SK-N-SH treated with all-trans-retinoic acid at 6 μM for 48 hours (cell line): ENCODE data around the gene MREG.

Source experiments
- ATAC-seq: fragments of 200-7000 bp; cut with Tn5 transposase; 3 replicates; pipeline ENCODE4 v1.9.1; 2020; ENCODE audit warnings: mild to moderate bottlenecking, moderate library complexity
- ARNTL ChIP-seq: fragments of 450-650 bp; formaldehyde crosslinking; IDR thresholded peaks from 2 replicates; pipeline ENCODE4 v1.5.0; 2020; ENCODE audit warnings: low read depth, mild to moderate bottlenecking, moderate library complexity, borderline replicate concordance
- BACH2 ChIP-seq: fragments of 250-450 bp; sonication (Bioruptor Pico); IDR thresholded peaks from 2 replicates; pipeline ENCODE4 v1.9.0; 2021; ENCODE audit warnings: mild to moderate bottlenecking, borderline replicate concordance
- CREB5 ChIP-seq: fragments of 250-450 bp; sonication (Bioruptor Pico); IDR thresholded peaks from 2 replicates; pipeline ENCODE4 v1.5.1; 2020; ENCODE audit warnings: low read depth, mild to moderate bottlenecking, moderate library complexity
- CSDC2 ChIP-seq: fragments of 250-450 bp; sonication (Bioruptor Pico); IDR thresholded peaks from 2 replicates; pipeline ENCODE4 v1.5.0; 2020; ENCODE audit warnings: mild to moderate bottlenecking, moderate library complexity
- CSRNP3 ChIP-seq: fragments of 250-450 bp; sonication (Bioruptor Pico); IDR thresholded peaks from 2 replicates; pipeline ENCODE4 v1.5.1; 2021; ENCODE audit warnings: mild to moderate bottlenecking, moderate library complexity
- ESRRG ChIP-seq: fragments of 250-450 bp; sonication (Bioruptor Pico); IDR thresholded peaks from 2 replicates; pipeline ENCODE4 v1.6.1; 2021; ENCODE audit warnings: mild to moderate bottlenecking
- GLIS3 ChIP-seq: fragments of 250-450 bp; sonication (Bioruptor Pico); IDR thresholded peaks from 2 replicates; pipeline ENCODE4 v1.5.0; 2020; ENCODE audit warnings: mild to moderate bottlenecking, moderate library complexity
- ISL1 ChIP-seq: fragments of 250-450 bp; sonication (Bioruptor Pico); IDR thresholded peaks from 2 replicates; pipeline ENCODE4 v2.1.2; 2022; ENCODE audit warnings: mild to moderate bottlenecking, moderate library complexity
- OSR1 ChIP-seq: fragments of 250-450 bp; sonication (Bioruptor Pico); IDR thresholded peaks from 2 replicates; pipeline ENCODE4 v1.8.0; 2022; ENCODE audit warnings: moderate library complexity, mild to moderate bottlenecking, inconsistent platforms
- POU6F1 ChIP-seq: fragments of 250-450 bp; sonication (Bioruptor Pico); IDR thresholded peaks from 2 replicates; pipeline ENCODE4 v1.8.0; 2021; ENCODE audit warnings: low read depth, mild to moderate bottlenecking, moderate library complexity, borderline replicate concordance
- PPARA ChIP-seq: fragments of 250-450 bp; sonication (Bioruptor Pico); IDR thresholded peaks from 2 replicates; pipeline ENCODE4 v1.5.0; 2020; ENCODE audit warnings: mild to moderate bottlenecking, borderline replicate concordance
- RARB ChIP-seq: fragments of 250-450 bp; sonication (Bioruptor Pico); IDR thresholded peaks from 2 replicates; pipeline ENCODE4 v1.8.0; 2021; ENCODE audit warnings: mild to moderate bottlenecking, moderate library complexity
- TCF4 ChIP-seq: fragments of 250-450 bp; sonication (Bioruptor Pico); IDR thresholded peaks from 2 replicates; pipeline ENCODE4 v1.8.0; 2021; ENCODE audit warnings: mild to moderate bottlenecking, moderate library complexity, borderline replicate concordance
- TOX ChIP-seq: fragments of 250-450 bp; sonication (Bioruptor Pico); IDR thresholded peaks from 2 replicates; pipeline ENCODE4 v1.8.0; 2021; ENCODE audit warnings: mild to moderate bottlenecking, moderate library complexity, borderline replicate concordance
- TSHZ2 ChIP-seq: fragments of 250-450 bp; sonication (Bioruptor Pico); IDR thresholded peaks from 2 replicates; pipeline ENCODE4 v1.5.0; 2020; ENCODE audit warnings: mild to moderate bottlenecking, moderate library complexity
- ZC3H10 ChIP-seq: fragments of 250-450 bp; sonication (Bioruptor Pico); IDR thresholded peaks from 2 replicates; pipeline ENCODE4 v1.5.1; 2021; ENCODE audit warnings: mild to moderate bottlenecking, moderate library complexity
- ZFP3 ChIP-seq: fragments of 250-450 bp; sonication (Bioruptor Pico); IDR thresholded peaks from 2 replicates; pipeline ENCODE4 v1.5.0; 2020; ENCODE audit warnings: mild to moderate bottlenecking, moderate library complexity
- ZFP30 ChIP-seq: fragments of 450-650 bp; formaldehyde crosslinking; IDR thresholded peaks from 2 replicates; pipeline ENCODE4 v1.5.0; 2022; ENCODE audit warnings: mild to moderate bottlenecking, moderate library complexity
- ZNF565 ChIP-seq: fragments of 450-650 bp; formaldehyde crosslinking; conservative IDR thresholded peaks from 2 replicates; pipeline ENCODE4 v1.5.0; 2020; ENCODE audit warnings: low read depth, mild to moderate bottlenecking, moderate library complexity
- ZNF70 ChIP-seq: fragments of 450-650 bp; formaldehyde crosslinking; IDR thresholded peaks from 2 replicates; pipeline ENCODE4 v1.5.0; 2020; ENCODE audit warnings: mild to moderate bottlenecking, moderate library complexity
- ZNF8 ChIP-seq: fragments of 450-650 bp; formaldehyde crosslinking; IDR thresholded peaks from 2 replicates; pipeline ENCODE4 v1.5.0; 2020; ENCODE audit warnings: mild to moderate bottlenecking, moderate library complexity

Gene MREG

GRCh38 chr2:215914777-215915165 lies 98.6 kb downstream of the MREG start (continued):
- TF ChIP-seq TSHZ2 (CRISPR knock-in tag) (no peak), GLIS3 (no peak), TCF4 (CRISPR knock-in tag) (no peak)

- TF ChIP-seq ARNTL (CRISPR knock-in tag): no peak
- TF ChIP-seq ISL1 (CRISPR knock-in tag): no peak
- no peak for TF ChIP-seq ZFP30 (CRISPR knock-in tag)
- TF ChIP-seq ZFP3 (CRISPR knock-in tag): no peak
- TF ChIP-seq BACH2 (CRISPR knock-in tag): no peak
- no peak for TF ChIP-seq OSR1 (CRISPR knock-in tag)
- no peak for TF ChIP-seq TOX (CRISPR knock-in tag)
- ATAC-seq: no peak
Measured at GRCh38 chr2:215914054-215914776, 99.1 kb downstream of the MREG start.

GRCh38 chr2:215912299-215912842 lies 101.0 kb downstream of the MREG start:
- ATAC-seq: no peak
- no peak for TF ChIP-seq OSR1 (CRISPR knock-in tag)
- TF ChIP-seq ARNTL (CRISPR knock-in tag): no peak

GRCh38 chr2:215911301-215912085 lies 101.9 kb downstream of the MREG start:
- no peak for ATAC-seq
- TF ChIP-seq ZNF70 (CRISPR knock-in tag) (no peak), CSRNP3 (no peak), RARB (no peak), CSDC2 (CRISPR knock-in tag) (no peak), ISL1 (CRISPR knock-in tag) (no peak), PPARA (CRISPR knock-in tag) (no peak), ZNF565 (CRISPR knock-in tag) (no peak)

GRCh38 chr2:215910180-215910579 lies 103.2 kb downstream of the MREG start:
- no peak for ATAC-seq
- no peak for TF ChIP-seq ZNF565 (CRISPR knock-in tag)
- no peak for TF ChIP-seq TOX (CRISPR knock-in tag)
- no peak for TF ChIP-seq ZC3H10 (CRISPR knock-in tag)
- TF ChIP-seq ESRRG (CRISPR knock-in tag): no peak
- TF ChIP-seq ARNTL (CRISPR knock-in tag): no peak
- no peak for TF ChIP-seq OSR1 (CRISPR knock-in tag)
- no peak for TF ChIP-seq TCF4 (CRISPR knock-in tag)
- no peak for TF ChIP-seq ZNF8
- no peak for TF ChIP-seq PPARA (CRISPR knock-in tag)
- TF ChIP-seq RARB: no peak
- no peak for TF ChIP-seq TSHZ2 (CRISPR knock-in tag)
- TF ChIP-seq POU6F1 (CRISPR knock-in tag): no peak
- no peak for TF ChIP-seq CREB5 (CRISPR knock-in tag)
